ENCODE measurements around the gene ERG.

The ERG gene

GRCh38 chr21:38444691-38445090 is 53.6 kb downstream of the ERG start:
- no peak for TF ChIP-seq ZFX (IDR thresholded peaks at IDR 0.05)

GRCh38 chr21:38443110-38443509 is 55.2 kb downstream of the ERG start:
- TF ChIP-seq CTCF (conservative IDR thresholded peaks at IDR 0.05): no peak
- no peak for TF ChIP-seq ZFX (IDR thresholded peaks at IDR 0.05)
- H3K27ac ChIP-seq: no peak overlapping the region

More at GRCh38 chr21:38444691-38445090, 53.6 kb downstream of the ERG start:
- H3K27ac ChIP-seq: no peak overlapping the region

- TF ChIP-seq CTCF (conservative IDR thresholded peaks at IDR 0.05): no peak
- TF ChIP-seq ZFX (IDR thresholded peaks at IDR 0.05): no peak
- H3K27ac ChIP-seq: no peak overlapping the region
Measured at GRCh38 chr21:38441153-38441552, 57.1 kb downstream of the ERG start.

- no peak overlapping the region for H3K27ac ChIP-seq
- TF ChIP-seq ZFX (IDR thresholded peaks at IDR 0.05) (no peak), CTCF (conservative IDR thresholded peaks at IDR 0.05) (no peak)
Measured at GRCh38 chr21:38440746-38441145, 57.5 kb downstream of the ERG start.

DNA sequence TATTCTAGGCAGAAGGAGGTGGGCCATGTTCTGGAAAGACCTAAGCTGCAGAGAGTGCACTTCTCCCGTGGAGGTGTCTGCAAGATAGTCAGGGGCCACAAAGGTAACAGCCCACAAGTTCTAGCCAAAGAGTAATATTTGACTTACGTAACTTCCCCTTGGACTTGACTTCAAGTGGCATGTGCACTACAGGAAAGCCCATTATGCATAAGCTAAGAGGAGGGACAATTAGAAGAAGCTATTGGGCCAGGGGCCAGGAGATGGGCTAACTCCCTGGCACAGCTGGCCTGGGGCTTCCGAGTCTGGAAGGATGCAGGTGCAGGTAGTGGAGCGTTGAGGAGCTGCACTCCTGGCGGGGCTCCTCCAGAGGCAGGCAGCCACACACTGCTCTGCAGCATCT is 58.3 kb downstream of the ERG start:
- TF ChIP-seq CTCF (conservative IDR thresholded peaks at IDR 0.05): no peak
- TF ChIP-seq ZFX (IDR thresholded peaks at IDR 0.05): no peak

GRCh38 chr21:38439426-38439825 is 58.9 kb downstream of the ERG start:
- no peak for TF ChIP-seq ZFX (IDR thresholded peaks at IDR 0.05)
- no peak for TF ChIP-seq CTCF (conservative IDR thresholded peaks at IDR 0.05)
- H3K27ac ChIP-seq: no peak overlapping the region

More for the DNA sequence above, 58.3 kb downstream of the ERG start:
- H3K27ac ChIP-seq: no peak overlapping the region

GRCh38 chr21:38438462-38438893 is 59.8 kb downstream of the ERG start:
- no peak overlapping the region for H3K27ac ChIP-seq

More at GRCh38 chr21:38438462-38438893, 59.8 kb downstream of the ERG start:
- TF ChIP-seq CTCF (conservative IDR thresholded peaks at IDR 0.05) (no peak), ZFX (IDR thresholded peaks at IDR 0.05) (no peak)
